HepG2 (cell line): ENCODE measurements around the gene TRAPPC12. TPM values are rescaled to one million over a fixed set of nuclear protein-coding genes. Genes with fewer than 3 reads are reported as not detected.
A peak's percentile ranks its signal among the peaks of the same experiment; 100 is the strongest.

Experiments
- DNMT1 ChIP-seq: sonication (generic); formaldehyde crosslinking; IDR thresholded peaks from 2 replicates; pipeline ENCODE4 v1.5.1; 2020; ENCODE audit warnings: mild to moderate bottlenecking, missing genetic modification reagents
- FOSL2 ChIP-seq: sonication (generic); formaldehyde crosslinking; IDR thresholded peaks from 2 replicates; pipeline ENCODE4 v1.4.0; 2020; ENCODE audit warnings: missing genetic modification reagents
- FOXA1 ChIP-seq, 2 experiments: fragments of 450-650 bp in 1 of 2; sonication (generic) in 1 of 2; formaldehyde crosslinking in 1 of 2; IDR thresholded peaks; 2 replicates each; pipeline versions ENCODE4 v1.4.0 to v1.6.1; 2016 to 2020; ENCODE audit warnings: missing genetic modification reagents in 1 of 2
- FOXP1 ChIP-seq, 2 experiments: fragments of 450-650 bp in 1 of 2; IDR thresholded peaks; 2 replicates each; pipeline ENCODE4 v1.6.1; 2017 to 2018; ENCODE audit warnings: antibody characterized with exemption in 1 of 2
- GATAD2A ChIP-seq: IDR thresholded peaks from 2 replicates; pipeline ENCODE4 v1.6.1; 2016
- JUND ChIP-seq: sonication (generic); formaldehyde crosslinking; IDR thresholded peaks from 2 replicates; pipeline ENCODE4 v1.8.0; 2022; ENCODE audit warnings: mild to moderate bottlenecking, missing genetic modification reagents
- KAT7 ChIP-seq: IDR thresholded peaks from 2 replicates; pipeline ENCODE4 v1.6.1; 2018; ENCODE audit warnings: borderline replicate concordance, missing compliant biosample characterization
- KDM4B ChIP-seq: sonication (generic); formaldehyde crosslinking; IDR thresholded peaks from 2 replicates; pipeline ENCODE4 v1.4.0; 2020; ENCODE audit warnings: missing genetic modification reagents
- ONECUT2 ChIP-seq: sonication (generic); formaldehyde crosslinking; IDR thresholded peaks from 2 replicates; pipeline ENCODE4 v1.4.0; 2020; ENCODE audit warnings: missing genetic modification reagents
- POLR2A ChIP-seq, 2 experiments: IDR thresholded peaks; 2 replicates each; pipeline ENCODE4 v1.6.1; 2011; ENCODE audit warnings: low read depth in 2 of 2, low read length in 2 of 2, mild to moderate bottlenecking in 1 of 2, moderate library complexity in 1 of 2; ENCODE audit not compliant: insufficient read depth in 1 of 2
- SRY ChIP-seq: sonication (generic); formaldehyde crosslinking; IDR thresholded peaks from 2 replicates; pipeline ENCODE4 v1.8.0; 2022; ENCODE audit warnings: mild to moderate bottlenecking, missing genetic modification reagents
- TEAD2 ChIP-seq: sonication (generic); formaldehyde crosslinking; IDR thresholded peaks from 2 replicates; pipeline ENCODE4 v1.9.0; 2021; ENCODE audit warnings: missing genetic modification reagents
- YEATS2 ChIP-seq: sonication (generic); formaldehyde crosslinking; IDR thresholded peaks from 2 replicates; pipeline ENCODE4 v1.4.0; 2020; ENCODE audit warnings: missing genetic modification reagents, borderline replicate concordance
- YEATS4 ChIP-seq: sonication (generic); formaldehyde crosslinking; IDR thresholded peaks from 2 replicates; pipeline ENCODE4 v1.4.0; 2020; ENCODE audit warnings: missing genetic modification reagents, borderline replicate concordance
- ZNF20 ChIP-seq: sonication (generic); formaldehyde crosslinking; IDR thresholded peaks from 2 replicates; pipeline ENCODE4 v1.4.0; 2020; ENCODE audit warnings: mild to moderate bottlenecking, moderate library complexity, missing genetic modification reagents
- ZNF234 ChIP-seq: sonication (generic); formaldehyde crosslinking; conservative IDR thresholded peaks from 2 replicates; pipeline ENCODE4 v1.5.1; 2020; ENCODE audit warnings: mild to moderate bottlenecking, missing genetic modification reagents
- ZNF563 ChIP-seq: sonication (generic); formaldehyde crosslinking; IDR thresholded peaks from 2 replicates; pipeline ENCODE4 v1.8.0; 2022; ENCODE audit warnings: mild to moderate bottlenecking, moderate library complexity, missing genetic modification reagents
- ZNF839 ChIP-seq: sonication (generic); formaldehyde crosslinking; IDR thresholded peaks from 2 replicates; pipeline ENCODE4 v1.4.0; 2020; ENCODE audit warnings: missing genetic modification reagents, mild to moderate bottlenecking, borderline replicate concordance
- ZSCAN20 ChIP-seq: sonication (generic); formaldehyde crosslinking; IDR thresholded peaks from 2 replicates; pipeline ENCODE4 v1.4.0; 2020; ENCODE audit warnings: missing genetic modification reagents, mild to moderate bottlenecking, borderline replicate concordance
- polyA plus RNA-seq, 8 experiments: library from polyadenylated mRNA; depleted of rRNA in 3 of 8; stranded (reverse) in 7 of 8; unstranded in 1 of 8; fragments of >200 nt; fragmentation: Illumina TruSeq in 4 of 8; extraction: Trizol in 4 of 8; gene quantifications; 2 replicates each; pipeline versions ENCODE4 v1.2.1 to v1.2.3, GENCODE V29; 2011 to 2016; ENCODE audit warnings: low read depth in 4 of 8, missing spikeins in 1 of 8, mixed read lengths in 1 of 8; ENCODE audit not compliant: insufficient read depth in 1 of 8
- total RNA-seq, 5 experiments: library from RNA; depleted of rRNA; stranded (reverse); fragments of >200 nt; fragmentation: Illumina TruSeq; extraction: Trizol; gene quantifications; 2 replicates each; pipeline ENCODE4 v1.2.3, GENCODE V29; 2016; ENCODE audit warnings: low read depth in 1 of 5
- TF ChIP-seq, protein P1 (sequence below): sonication (generic); formaldehyde crosslinking; conservative IDR thresholded peaks from 2 replicates; pipeline ENCODE4 v1.4.0; 2020; ENCODE audit warnings: missing genetic modification reagents
- TF ChIP-seq, protein P2 (sequence below): sonication (generic); formaldehyde crosslinking; IDR thresholded peaks from 2 replicates; pipeline ENCODE4; 2020; ENCODE audit warnings: missing genetic modification reagents, mild to moderate bottlenecking, borderline replicate concordance
- TF ChIP-seq, protein P3 (sequence below): IDR thresholded peaks from 2 replicates; pipeline ENCODE4 v1.6.1; 2018; ENCODE audit warnings: missing genetic modification reagents
- TF ChIP-seq, protein P4 (sequence below), 2 experiments: sonication (generic) in 1 of 2; formaldehyde crosslinking in 1 of 2; IDR thresholded peaks; 2 replicates each; pipeline versions ENCODE4 v1.4.0 to v1.6.1; 2018 to 2020; ENCODE audit warnings: missing genetic modification reagents in 2 of 2, borderline replicate concordance in 1 of 2, low read depth in 1 of 2, mild to moderate bottlenecking in 1 of 2, missing biosample characterization in 1 of 2

Gene TRAPPC12
- total and polyA plus RNA-seq, 2 of the 13 experiments (the other 11 are each of a cell fraction or from before 2014, with no cell fraction given), result 46.4 to 97.7 TPM

DNA sequence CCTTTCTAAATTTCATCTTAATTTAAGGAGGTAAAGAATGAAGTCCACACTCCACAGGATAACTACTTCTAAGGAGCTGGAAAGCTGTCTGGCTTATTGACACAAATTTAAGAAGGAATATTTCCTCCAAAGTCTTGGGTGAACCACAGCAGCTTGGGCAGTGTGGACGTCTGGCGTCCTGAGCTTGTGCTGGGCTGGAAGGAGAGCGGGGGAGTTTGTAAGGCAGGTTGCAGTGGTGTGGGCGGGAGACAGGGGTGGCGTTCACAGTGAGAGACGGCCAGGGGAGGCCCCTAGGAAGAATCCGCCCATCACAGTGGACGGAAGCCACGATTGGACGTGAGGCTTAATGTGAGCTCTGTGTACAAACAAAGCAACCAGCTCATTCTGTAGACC, 114.1 kb downstream of the TRAPPC12 start (continued):
- TF ChIP-seq YEATS4 (CRISPR knock-in tag) (no peak), ZSCAN20 (CRISPR knock-in tag) (no peak), ZNF839 (no peak), ZNF20 (no peak), GATAD2A (CRISPR knock-in tag) (0 out of 2 replicates have a peak, but pooled peaks have one; percentile 13), FOXP1 (IDR thresholded peaks at IDR 0.05) (no peak), FOXP1 (CRISPR knock-in tag; IDR thresholded peaks at IDR 0.05) (0 out of 2 replicates have a peak, but pooled peaks have one; percentile 6), JUND (CRISPR knock-in tag) (no peak), SRY (CRISPR knock-in tag) (no peak), KDM4B (CRISPR knock-in tag) (no peak), POLR2A (IDR thresholded peaks at IDR 0.05; ENCODE audit: insufficient read depth in 1 of 2, low read depth in 2 of 2, low read length in 2 of 2) (peak; percentile 43 to 66), FOSL2 (CRISPR knock-in tag) (no peak), ONECUT2 (CRISPR knock-in tag) (no peak), ZNF563 (CRISPR knock-in tag) (no peak), KAT7 (CRISPR knock-in tag) (no peak), YEATS2 (CRISPR knock-in tag) (no peak), ZNF234 (CRISPR knock-in tag) (no peak), DNMT1 (CRISPR knock-in tag) (0 out of 2 replicates have a peak, but pooled peaks have one; percentile 16), TEAD2 (CRISPR knock-in tag) (no peak), FOXA1 (IDR thresholded peaks at IDR 0.05) (no peak), FOXA1 (CRISPR knock-in tag; IDR thresholded peaks at IDR 0.05) (no peak)
- TF ChIP-seq, protein P1, sequence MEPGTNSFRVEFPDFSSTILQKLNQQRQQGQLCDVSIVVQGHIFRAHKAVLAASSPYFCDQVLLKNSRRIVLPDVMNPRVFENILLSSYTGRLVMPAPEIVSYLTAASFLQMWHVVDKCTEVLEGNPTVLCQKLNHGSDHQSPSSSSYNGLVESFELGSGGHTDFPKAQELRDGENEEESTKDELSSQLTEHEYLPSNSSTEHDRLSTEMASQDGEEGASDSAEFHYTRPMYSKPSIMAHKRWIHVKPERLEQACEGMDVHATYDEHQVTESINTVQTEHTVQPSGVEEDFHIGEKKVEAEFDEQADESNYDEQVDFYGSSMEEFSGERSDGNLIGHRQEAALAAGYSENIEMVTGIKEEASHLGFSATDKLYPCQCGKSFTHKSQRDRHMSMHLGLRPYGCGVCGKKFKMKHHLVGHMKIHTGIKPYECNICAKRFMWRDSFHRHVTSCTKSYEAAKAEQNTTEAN (CRISPR knock-in tag), result no peak
- TF ChIP-seq, protein P2, sequence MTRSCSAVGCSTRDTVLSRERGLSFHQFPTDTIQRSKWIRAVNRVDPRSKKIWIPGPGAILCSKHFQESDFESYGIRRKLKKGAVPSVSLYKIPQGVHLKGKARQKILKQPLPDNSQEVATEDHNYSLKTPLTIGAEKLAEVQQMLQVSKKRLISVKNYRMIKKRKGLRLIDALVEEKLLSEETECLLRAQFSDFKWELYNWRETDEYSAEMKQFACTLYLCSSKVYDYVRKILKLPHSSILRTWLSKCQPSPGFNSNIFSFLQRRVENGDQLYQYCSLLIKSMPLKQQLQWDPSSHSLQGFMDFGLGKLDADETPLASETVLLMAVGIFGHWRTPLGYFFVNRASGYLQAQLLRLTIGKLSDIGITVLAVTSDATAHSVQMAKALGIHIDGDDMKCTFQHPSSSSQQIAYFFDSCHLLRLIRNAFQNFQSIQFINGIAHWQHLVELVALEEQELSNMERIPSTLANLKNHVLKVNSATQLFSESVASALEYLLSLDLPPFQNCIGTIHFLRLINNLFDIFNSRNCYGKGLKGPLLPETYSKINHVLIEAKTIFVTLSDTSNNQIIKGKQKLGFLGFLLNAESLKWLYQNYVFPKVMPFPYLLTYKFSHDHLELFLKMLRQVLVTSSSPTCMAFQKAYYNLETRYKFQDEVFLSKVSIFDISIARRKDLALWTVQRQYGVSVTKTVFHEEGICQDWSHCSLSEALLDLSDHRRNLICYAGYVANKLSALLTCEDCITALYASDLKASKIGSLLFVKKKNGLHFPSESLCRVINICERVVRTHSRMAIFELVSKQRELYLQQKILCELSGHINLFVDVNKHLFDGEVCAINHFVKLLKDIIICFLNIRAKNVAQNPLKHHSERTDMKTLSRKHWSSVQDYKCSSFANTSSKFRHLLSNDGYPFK, result no peak
- TF ChIP-seq, protein P3, sequence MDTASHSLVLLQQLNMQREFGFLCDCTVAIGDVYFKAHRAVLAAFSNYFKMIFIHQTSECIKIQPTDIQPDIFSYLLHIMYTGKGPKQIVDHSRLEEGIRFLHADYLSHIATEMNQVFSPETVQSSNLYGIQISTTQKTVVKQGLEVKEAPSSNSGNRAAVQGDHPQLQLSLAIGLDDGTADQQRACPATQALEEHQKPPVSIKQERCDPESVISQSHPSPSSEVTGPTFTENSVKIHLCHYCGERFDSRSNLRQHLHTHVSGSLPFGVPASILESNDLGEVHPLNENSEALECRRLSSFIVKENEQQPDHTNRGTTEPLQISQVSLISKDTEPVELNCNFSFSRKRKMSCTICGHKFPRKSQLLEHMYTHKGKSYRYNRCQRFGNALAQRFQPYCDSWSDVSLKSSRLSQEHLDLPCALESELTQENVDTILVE, result no peak
- TF ChIP-seq, protein P4, sequence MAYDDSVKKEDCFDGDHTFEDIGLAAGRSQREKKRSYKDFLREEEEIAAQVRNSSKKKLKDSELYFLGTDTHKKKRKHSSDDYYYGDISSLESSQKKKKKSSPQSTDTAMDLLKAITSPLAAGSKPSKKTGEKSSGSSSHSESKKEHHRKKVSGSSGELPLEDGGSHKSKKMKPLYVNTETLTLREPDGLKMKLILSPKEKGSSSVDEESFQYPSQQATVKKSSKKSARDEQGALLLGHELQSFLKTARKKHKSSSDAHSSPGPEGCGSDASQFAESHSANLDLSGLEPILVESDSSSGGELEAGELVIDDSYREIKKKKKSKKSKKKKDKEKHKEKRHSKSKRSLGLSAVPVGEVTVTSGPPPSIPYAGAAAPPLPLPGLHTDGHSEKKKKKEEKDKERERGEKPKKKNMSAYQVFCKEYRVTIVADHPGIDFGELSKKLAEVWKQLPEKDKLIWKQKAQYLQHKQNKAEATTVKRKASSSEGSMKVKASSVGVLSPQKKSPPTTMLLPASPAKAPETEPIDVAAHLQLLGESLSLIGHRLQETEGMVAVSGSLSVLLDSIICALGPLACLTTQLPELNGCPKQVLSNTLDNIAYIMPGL (CRISPR knock-in tag; IDR thresholded peaks at IDR 0.05; ENCODE audit: borderline replicate concordance in 1 of 2, low read depth in 1 of 2), result 0 out of 4 replicates have a peak, but pooled peaks have one; percentile 2
